HG02571 (cell line): ENCODE data around the gene SNRNP27.
"Not testable (repeated sequence)": the region's sequence is repeated elsewhere in the genome, so short reads cannot be mapped to it uniquely, and the experiment has no call there.

Experiments used
- ATAC-seq: cut with Tn5 transposase; IDR thresholded peaks from one replicate; pipeline ENCODE4 v1.9.1; 2021; ENCODE audit warnings: mild to moderate bottlenecking, moderate library complexity; ENCODE audit not compliant: unreplicated experiment

SNRNP27 gene

DNA sequence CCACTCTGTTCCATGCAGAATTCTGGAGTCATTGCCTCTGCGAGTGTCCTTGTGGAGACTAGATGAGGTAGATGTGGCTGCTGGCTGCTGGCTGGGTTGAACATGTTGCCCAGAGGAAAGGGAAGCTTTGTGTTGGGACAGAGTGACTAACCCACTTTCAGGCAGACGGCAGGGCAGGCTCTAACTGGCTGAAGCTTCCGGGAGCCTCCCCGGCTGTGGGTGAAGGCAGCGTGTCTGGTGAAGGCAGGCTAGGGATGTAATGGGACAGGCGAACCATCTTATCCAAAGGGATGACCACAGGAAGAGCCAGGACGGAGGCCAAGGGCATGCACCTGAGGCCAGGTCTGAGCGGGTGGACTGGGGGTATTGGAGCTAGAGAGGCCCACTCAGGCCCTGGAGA, 51.7 kb downstream of the SNRNP27 start:
- ATAC-seq, result no peak

- no peak for ATAC-seq
Measured at GRCh38 chr2:69945941-69946340, 52.2 kb downstream of the SNRNP27 start.

GRCh38 chr2:69946351-69947324, 52.9 kb downstream of the SNRNP27 start:
- ATAC-seq, result no peak

- ATAC-seq, result no peak
Measured at GRCh38 chr2:69947325-69947931, 53.7 kb downstream of the SNRNP27 start.

DNA sequence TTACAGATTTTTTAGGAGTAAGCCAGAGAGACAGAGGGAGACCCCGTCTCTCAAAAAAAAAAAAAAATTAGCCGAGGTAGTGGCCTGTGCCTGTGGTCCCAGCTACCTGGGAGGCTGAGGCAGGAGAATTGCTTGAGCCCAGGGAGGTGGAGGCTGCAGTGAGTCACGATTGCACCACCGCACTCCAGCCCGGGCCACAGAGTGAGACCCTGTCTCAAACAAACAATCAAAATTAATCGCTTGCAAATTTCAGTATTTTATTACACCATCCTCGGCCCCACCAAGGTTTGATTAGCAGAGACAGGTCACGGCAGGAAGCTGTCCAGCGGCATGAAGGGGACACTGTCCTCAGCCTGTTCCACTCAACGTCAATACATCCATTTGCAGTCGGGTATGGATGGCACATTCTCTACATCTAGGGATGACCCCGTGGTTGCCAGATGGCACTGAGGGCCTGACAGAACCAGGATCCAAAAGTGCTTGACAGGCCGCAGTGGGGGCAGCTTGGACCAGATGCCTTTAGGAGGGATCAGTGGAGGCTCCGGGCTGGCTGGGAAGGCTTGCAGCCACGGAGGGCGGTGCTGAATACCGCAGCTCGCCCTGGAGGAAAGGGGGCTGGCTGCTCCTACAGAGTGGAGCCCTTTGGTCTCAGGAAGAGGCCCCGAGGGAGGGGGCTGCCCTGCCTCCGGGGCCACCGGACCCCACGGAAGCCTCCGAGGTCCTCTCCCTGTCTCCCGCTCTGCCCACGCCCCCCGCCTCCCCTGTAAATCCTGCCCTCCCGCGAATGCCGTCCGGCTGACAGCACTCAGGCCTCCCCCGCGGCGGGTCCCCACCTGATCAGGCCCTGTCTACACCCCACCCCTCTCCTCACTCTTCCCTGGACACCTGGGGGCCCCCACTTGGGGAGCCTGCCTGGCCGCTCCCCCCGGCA, 54.5 kb downstream of the SNRNP27 start:
- ATAC-seq, result no peak

- no peak for ATAC-seq
Measured at GRCh38 chr2:69948963-69949645, 55.3 kb downstream of the SNRNP27 start.

GRCh38 chr2:69950241-69950640, 56.5 kb downstream of the SNRNP27 start:
- no peak for ATAC-seq

- ATAC-seq, result not testable (repeated sequence)
Measured at GRCh38 chr2:69950671-69951070, 56.9 kb downstream of the SNRNP27 start.

- ATAC-seq, result no peak
Measured at GRCh38 chr2:69952336-69953115, 58.8 kb downstream of the SNRNP27 start.

DNA sequence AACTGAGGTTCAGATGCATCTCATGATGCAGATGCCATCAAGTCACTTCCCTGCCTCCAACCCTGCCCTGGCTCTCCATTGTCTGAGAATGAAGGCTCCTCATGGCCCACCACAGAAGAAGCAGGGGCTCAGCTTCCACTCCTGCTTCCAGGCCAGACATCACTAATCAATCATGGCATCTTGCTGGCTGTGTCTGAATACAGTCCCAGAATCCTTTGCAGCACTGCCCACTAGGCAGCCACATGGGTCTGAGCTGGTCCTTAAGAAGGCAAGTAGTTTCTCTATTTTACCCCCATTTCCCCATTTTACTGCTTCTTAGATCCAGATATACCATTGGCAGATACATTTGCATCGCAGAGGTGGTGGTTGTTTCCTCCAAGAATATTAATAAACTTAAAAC, 60.3 kb downstream of the SNRNP27 start:
- ATAC-seq, result no peak
